Neutrophil (primary cell): ENCODE measurements around the gene SOX8.

ENCODE experiments used
- H3K27ac ChIP-seq: fragments of 200-600 bp; sonication (generic); 2 replicates; pipeline ENCODE4 v1.5.1; 2016; ENCODE audit warnings: mild to moderate bottlenecking, moderate library complexity
- H3K27me3 ChIP-seq: fragments of 200-600 bp; sonication (generic); 2 replicates; pipeline ENCODE4 v1.6.0; 2016; ENCODE audit warnings: mild to moderate bottlenecking
- H3K36me3 ChIP-seq: fragments of 200-600 bp; sonication (generic); 2 replicates; pipeline ENCODE4 v1.5.1; 2017
- H3K4me1 ChIP-seq, 2 experiments: fragments of 200-600 bp in 1 of 2; sonication (generic) in 1 of 2; 1 replicate in 1 of 2; 2 replicates in 1 of 2; pipeline versions ENCODE4 v1.5.1 to v1.6.1; 2013 to 2016; ENCODE audit warnings: low read depth in 1 of 2, low read length in 1 of 2, mild to moderate bottlenecking in 1 of 2, moderate library complexity in 1 of 2; ENCODE audit not compliant: control insufficient read depth in 1 of 2, insufficient read depth in 1 of 2
- H3K4me3 ChIP-seq, 2 experiments: fragments of 200-600 bp in 1 of 2; sonication (generic) in 1 of 2; 1 replicate in 1 of 2; 2 replicates in 1 of 2; pipeline ENCODE4 v1.5.1; 2013 to 2016; ENCODE audit warnings: low read depth in 1 of 2, low read length in 1 of 2, mild to moderate bottlenecking in 1 of 2, moderate library complexity in 1 of 2
- H3K9me3 ChIP-seq: fragments of 200-600 bp; sonication (generic); 2 replicates; pipeline ENCODE4 v1.5.1; 2016
- CTCF ChIP-seq: fragments of 200-600 bp; sonication (generic); IDR thresholded peaks from 2 replicates; pipeline ENCODE4 v1.5.1; 2016; ENCODE audit warnings: antibody characterized with exemption

The SOX8 gene

GRCh38 chr16:1033128-1033679, 51.6 kb downstream of the SOX8 start:
- no peak overlapping the region for H3K4me3 ChIP-seq
- H3K36me3 ChIP-seq: no peaks in the 10 kb centered on the region
- no peaks in the 10 kb centered on the region for H3K4me1 ChIP-seq
- peaks cover 50% of the 10 kb centered on the region for H3K27me3 ChIP-seq
- no peak overlapping the region for H3K27ac ChIP-seq
- TF ChIP-seq CTCF: no peak
- H3K9me3 ChIP-seq: no peaks in the 10 kb centered on the region

DNA sequence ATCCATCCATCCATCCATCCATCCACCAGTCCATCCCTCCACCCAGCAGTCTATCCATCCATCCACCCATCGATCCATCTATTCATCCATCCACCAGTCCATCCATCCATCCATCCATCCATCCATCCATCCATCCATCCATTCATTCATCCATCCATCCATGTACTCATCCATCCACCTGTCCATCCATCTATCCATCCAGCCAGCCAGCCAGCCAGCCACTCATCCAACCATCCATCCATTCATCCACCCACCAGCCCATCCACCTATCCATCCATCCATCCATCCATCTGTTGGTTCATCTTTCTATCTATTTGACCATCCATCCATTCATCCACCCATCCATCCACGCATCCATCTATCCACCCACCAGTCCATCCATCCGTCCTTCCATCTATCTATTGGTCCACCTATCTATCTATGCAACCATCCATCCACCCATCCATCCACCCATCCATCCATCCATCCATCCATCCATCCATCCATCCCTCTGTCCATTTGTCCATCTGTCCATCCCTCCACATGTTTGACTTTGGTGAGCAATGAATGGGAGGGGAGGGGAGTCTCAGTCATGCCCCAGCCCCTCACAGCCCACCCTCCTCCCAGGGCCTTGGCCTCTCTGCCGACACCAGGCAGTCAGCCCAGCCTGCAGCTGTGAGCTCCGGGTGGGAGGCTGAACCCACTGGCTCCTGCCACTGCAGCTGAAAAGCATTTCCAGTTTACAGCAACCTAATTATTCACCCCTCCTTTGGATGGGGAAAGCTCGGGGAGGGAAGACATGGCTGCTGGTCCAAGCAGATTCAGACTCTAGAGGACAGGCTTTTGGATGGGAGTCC, 52.9 kb downstream of the SOX8 start:
- H3K9me3 ChIP-seq: no peaks in the 10 kb centered on the region
- H3K27ac ChIP-seq: no peak overlapping the region
- no peaks in the 10 kb centered on the region for H3K4me1 ChIP-seq
- peaks cover 43% of the 10 kb centered on the region for H3K27me3 ChIP-seq
- no peak for TF ChIP-seq CTCF
- no peaks in the 10 kb centered on the region for H3K36me3 ChIP-seq
- H3K4me3 ChIP-seq: no peak overlapping the region

GRCh38 chr16:1035066-1035415, 53.5 kb downstream of the SOX8 start:
- Histone ChIP-seq H3K9me3 (no peaks in the 10 kb centered on the region), H3K27me3 (peaks cover 40% of the 10 kb centered on the region), H3K36me3 (no peaks in the 10 kb centered on the region), H3K27ac (no peak overlapping the region), H3K4me3 (no peak overlapping the region), H3K4me1 (no peaks in the 10 kb centered on the region)
- no peak for TF ChIP-seq CTCF

GRCh38 chr16:1036166-1036565, 54.6 kb downstream of the SOX8 start:
- Histone ChIP-seq H3K27me3 (peaks cover 31% of the 10 kb centered on the region), H3K4me3 (no peak overlapping the region), H3K36me3 (no peaks in the 10 kb centered on the region), H3K9me3 (no peaks in the 10 kb centered on the region), H3K27ac (no peak overlapping the region), H3K4me1 (no peaks in the 10 kb centered on the region)
- no peak for TF ChIP-seq CTCF
